ENCODE results near the gene ESRRB.
A peak's percentile ranks its signal among the peaks of the same experiment; 100 is the strongest.

Gene ESRRB

DNA sequence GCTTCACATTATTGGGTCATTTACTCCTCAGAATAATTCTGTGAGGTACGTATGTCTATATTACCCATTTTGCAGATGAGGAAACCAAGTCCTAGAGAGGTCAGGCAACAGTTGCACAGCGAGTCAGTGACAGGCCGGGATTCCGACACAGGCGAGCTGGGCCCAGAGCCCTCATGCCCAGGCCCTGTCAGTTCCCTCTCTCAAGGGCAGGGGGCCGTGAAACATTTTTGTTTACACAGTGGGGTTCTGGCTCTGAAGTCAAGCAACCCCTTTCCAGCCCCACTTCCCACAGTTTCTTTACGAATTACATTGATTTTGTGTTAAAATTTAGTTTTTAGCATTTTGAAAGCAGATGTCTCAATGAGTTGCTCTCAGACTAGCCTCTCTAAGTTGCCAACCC is 46.7 kb downstream of the ESRRB start:
- H3K36me3 ChIP-seq (ENCODE audit: low read depth): no peaks in the 10 kb centered on the region
- ATAC-seq (ENCODE audit: low read depth) (no peak), DNase-seq (ENCODE audit: low spot score) (no peak)
- no peak overlapping the region for H3K27ac ChIP-seq (ENCODE audit: poor library complexity, severe bottlenecking)
- TF ChIP-seq, protein P1, sequence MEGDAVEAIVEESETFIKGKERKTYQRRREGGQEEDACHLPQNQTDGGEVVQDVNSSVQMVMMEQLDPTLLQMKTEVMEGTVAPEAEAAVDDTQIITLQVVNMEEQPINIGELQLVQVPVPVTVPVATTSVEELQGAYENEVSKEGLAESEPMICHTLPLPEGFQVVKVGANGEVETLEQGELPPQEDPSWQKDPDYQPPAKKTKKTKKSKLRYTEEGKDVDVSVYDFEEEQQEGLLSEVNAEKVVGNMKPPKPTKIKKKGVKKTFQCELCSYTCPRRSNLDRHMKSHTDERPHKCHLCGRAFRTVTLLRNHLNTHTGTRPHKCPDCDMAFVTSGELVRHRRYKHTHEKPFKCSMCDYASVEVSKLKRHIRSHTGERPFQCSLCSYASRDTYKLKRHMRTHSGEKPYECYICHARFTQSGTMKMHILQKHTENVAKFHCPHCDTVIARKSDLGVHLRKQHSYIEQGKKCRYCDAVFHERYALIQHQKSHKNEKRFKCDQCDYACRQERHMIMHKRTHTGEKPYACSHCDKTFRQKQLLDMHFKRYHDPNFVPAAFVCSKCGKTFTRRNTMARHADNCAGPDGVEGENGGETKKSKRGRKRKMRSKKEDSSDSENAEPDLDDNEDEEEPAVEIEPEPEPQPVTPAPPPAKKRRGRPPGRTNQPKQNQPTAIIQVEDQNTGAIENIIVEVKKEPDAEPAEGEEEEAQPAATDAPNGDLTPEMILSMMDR (IDR thresholded peaks at IDR 0.05; ENCODE audit: poor library complexity, severe bottlenecking): no peak
- no peaks in the 10 kb centered on the region for H3K9me3 ChIP-seq (ENCODE audit: severe bottlenecking)
- H3K4me3 ChIP-seq (ENCODE audit: severe bottlenecking): no peak overlapping the region
- H3K27me3 ChIP-seq (ENCODE audit: insufficient read depth, poor library complexity, severe bottlenecking): no peaks in the 10 kb centered on the region
- H3K4me1 ChIP-seq (ENCODE audit: insufficient read depth, poor library complexity, severe bottlenecking): no peaks in the 10 kb centered on the region

DNA sequence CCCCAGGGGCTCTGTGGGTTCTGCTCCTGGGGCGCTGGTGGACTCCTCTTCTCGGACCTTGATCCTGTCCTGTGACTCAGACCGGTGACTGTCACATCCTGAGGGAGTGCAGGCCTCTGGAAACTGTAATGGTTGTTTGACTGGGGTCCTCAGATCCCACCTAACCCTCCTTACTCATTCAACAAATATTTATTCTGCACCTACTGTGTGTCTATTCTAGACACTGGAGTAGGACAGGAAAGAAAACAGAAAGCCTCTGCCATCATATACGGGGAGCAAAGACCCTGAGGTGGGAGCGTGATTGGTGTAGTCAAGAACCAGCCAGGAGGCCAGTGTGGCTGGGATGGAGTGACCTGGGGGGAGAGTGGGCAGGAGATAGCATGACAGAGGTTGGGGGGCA is 47.6 kb downstream of the ESRRB start:
- DNase-seq (ENCODE audit: low spot score): no peak
- no peaks in the 10 kb centered on the region for H3K9me3 ChIP-seq (ENCODE audit: severe bottlenecking)
- H3K27me3 ChIP-seq (ENCODE audit: insufficient read depth, poor library complexity, severe bottlenecking): no peaks in the 10 kb centered on the region
- ATAC-seq (ENCODE audit: low read depth): no peak
- no peaks in the 10 kb centered on the region for H3K4me1 ChIP-seq (ENCODE audit: insufficient read depth, poor library complexity, severe bottlenecking)
- no peaks in the 10 kb centered on the region for H3K36me3 ChIP-seq (ENCODE audit: low read depth)
- TF ChIP-seq, protein P1 (IDR thresholded peaks at IDR 0.05; ENCODE audit: poor library complexity, severe bottlenecking): no peak
- H3K27ac ChIP-seq (ENCODE audit: poor library complexity, severe bottlenecking): no peak overlapping the region
- no peak overlapping the region for H3K4me3 ChIP-seq (ENCODE audit: severe bottlenecking)

DNA sequence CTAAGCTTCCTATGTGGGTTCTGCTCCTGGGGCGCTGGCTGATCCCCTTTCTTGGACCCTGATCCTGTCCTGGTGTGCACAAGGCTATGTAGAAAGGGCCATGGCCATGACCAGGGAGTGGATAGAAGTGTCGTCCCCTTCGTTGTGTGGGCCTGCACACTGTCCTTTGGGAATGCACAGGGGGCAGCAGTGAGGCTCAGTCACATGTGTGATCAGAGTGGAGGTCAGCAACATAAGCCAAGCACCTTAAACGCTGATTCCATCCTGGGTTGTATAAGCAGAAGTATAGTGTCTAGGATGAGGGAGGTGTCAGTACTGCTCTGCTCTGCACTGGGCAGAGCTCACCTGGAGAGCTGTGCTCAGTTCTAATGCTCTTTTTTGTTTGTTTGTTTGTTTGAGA is 48.4 kb downstream of the ESRRB start:
- H3K27ac ChIP-seq (ENCODE audit: poor library complexity, severe bottlenecking): no peak overlapping the region
- no peaks in the 10 kb centered on the region for H3K9me3 ChIP-seq (ENCODE audit: severe bottlenecking)
- no peak for ATAC-seq (ENCODE audit: low read depth)
- DNase-seq (ENCODE audit: low spot score): no peak
- no peaks in the 10 kb centered on the region for H3K4me1 ChIP-seq (ENCODE audit: insufficient read depth, poor library complexity, severe bottlenecking)
- no peaks in the 10 kb centered on the region for H3K27me3 ChIP-seq (ENCODE audit: insufficient read depth, poor library complexity, severe bottlenecking)
- H3K36me3 ChIP-seq (ENCODE audit: low read depth): no peaks in the 10 kb centered on the region
- TF ChIP-seq, protein P1 (IDR thresholded peaks at IDR 0.05; ENCODE audit: poor library complexity, severe bottlenecking): no peak
- H3K4me3 ChIP-seq (ENCODE audit: severe bottlenecking): no peak overlapping the region

DNA sequence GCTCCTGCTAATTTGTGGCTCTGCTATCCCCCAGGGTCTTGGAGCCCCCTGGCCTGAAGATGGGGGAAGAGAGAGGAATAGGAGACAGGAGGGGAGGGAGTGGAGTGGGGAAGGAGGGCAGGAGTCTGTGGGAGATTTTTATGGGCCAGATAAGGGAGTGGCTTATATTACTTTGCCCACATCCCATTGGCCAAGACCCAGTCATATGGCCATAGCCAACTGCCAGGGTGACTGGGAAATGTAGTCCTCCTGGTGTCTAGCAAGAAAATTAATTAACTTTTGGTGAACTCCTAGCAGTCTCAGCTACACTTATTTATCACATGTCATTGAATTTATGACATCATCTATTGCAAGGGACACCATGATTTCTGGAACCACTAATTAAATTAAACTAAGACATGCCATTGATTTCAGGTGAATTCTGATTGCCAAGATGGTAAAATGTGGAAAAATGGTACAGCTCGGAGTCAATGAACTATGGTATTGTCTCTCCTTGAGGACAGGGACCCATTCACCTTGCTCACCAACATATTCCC is 50.3 kb downstream of the ESRRB start:
- Histone ChIP-seq H3K4me1 (ENCODE audit: insufficient read depth, poor library complexity, severe bottlenecking) (no peaks in the 10 kb centered on the region), H3K27ac (ENCODE audit: poor library complexity, severe bottlenecking) (no peak overlapping the region), H3K27me3 (ENCODE audit: insufficient read depth, poor library complexity, severe bottlenecking) (no peaks in the 10 kb centered on the region), H3K9me3 (ENCODE audit: severe bottlenecking) (no peaks in the 10 kb centered on the region), H3K36me3 (ENCODE audit: low read depth) (no peaks in the 10 kb centered on the region), H3K4me3 (ENCODE audit: severe bottlenecking) (no peak overlapping the region)
- TF ChIP-seq, protein P1 (IDR thresholded peaks at IDR 0.05; ENCODE audit: poor library complexity, severe bottlenecking): no peak
- no peak for DNase-seq (ENCODE audit: low spot score)
- peak; percentile 58 for ATAC-seq (ENCODE audit: low read depth)

DNA sequence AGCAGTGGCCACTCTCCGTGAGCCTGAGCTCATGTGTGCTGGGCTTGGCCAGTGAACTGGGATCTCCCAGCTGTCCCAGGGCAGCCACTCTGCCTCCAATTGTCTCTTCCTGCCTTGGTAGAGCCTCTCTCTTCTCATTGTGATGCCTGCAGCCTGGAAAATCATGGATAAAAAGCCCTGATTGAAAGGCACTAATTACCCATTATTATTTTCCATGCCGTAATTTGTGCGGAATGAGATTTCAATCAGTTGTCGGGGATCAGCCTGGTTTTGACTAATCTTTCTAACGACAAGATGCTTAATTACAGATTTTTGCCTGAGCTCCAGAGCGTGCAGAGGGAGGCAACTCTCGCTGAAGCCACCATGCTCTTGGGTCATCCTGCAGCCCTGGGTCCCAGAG is 52.7 kb downstream of the ESRRB start:
- no peak for DNase-seq (ENCODE audit: low spot score)
- no peaks in the 10 kb centered on the region for H3K9me3 ChIP-seq (ENCODE audit: severe bottlenecking)
- H3K27me3 ChIP-seq (ENCODE audit: insufficient read depth, poor library complexity, severe bottlenecking): peaks cover 3% of the 10 kb centered on the region
- H3K4me3 ChIP-seq (ENCODE audit: severe bottlenecking): no peak overlapping the region
- no peaks in the 10 kb centered on the region for H3K4me1 ChIP-seq (ENCODE audit: insufficient read depth, poor library complexity, severe bottlenecking)
- TF ChIP-seq, protein P1 (IDR thresholded peaks at IDR 0.05; ENCODE audit: poor library complexity, severe bottlenecking): no peak
- ATAC-seq (ENCODE audit: low read depth): no peak
- no peaks in the 10 kb centered on the region for H3K36me3 ChIP-seq (ENCODE audit: low read depth)
- no peak overlapping the region for H3K27ac ChIP-seq (ENCODE audit: poor library complexity, severe bottlenecking)
